ENCODE data around the gene STPG1.

STPG1 gene

GRCh38 chr1:24323281-24323680 is 90.3 kb downstream of the STPG1 start:
- H3K9me3 ChIP-seq: no peaks in the 10 kb centered on the region
- H4K20me1 ChIP-seq: peaks cover 88% of the 10 kb centered on the region
- no peak overlapping the region for H3K9ac ChIP-seq

GRCh38 chr1:24322470-24323177 is 91.0 kb downstream of the STPG1 start:
- Histone ChIP-seq H3K4me3 (peak overlapping the region; percentile 54), H4K20me1 (peaks cover 88% of the 10 kb centered on the region), H3K36me3 (no peaks in the 10 kb centered on the region), H3K9ac (no peak overlapping the region), H3K27ac (no peak overlapping the region), H3K4me1 (peaks cover 24% of the 10 kb centered on the region), H3K27me3 (peaks cover 99% of the 10 kb centered on the region), H3K4me2 (peak overlapping the region; percentile 89), H3K9me3 (no peaks in the 10 kb centered on the region)
- TF ChIP-seq Cebpa-rat (IDR thresholded peaks at IDR 0.05): no peak

More at GRCh38 chr1:24323281-24323680, 90.3 kb downstream of the STPG1 start:
- Histone ChIP-seq H3K4me1 (peaks cover 24% of the 10 kb centered on the region), H3K4me3 (no peak overlapping the region), H3K36me3 (no peaks in the 10 kb centered on the region), H3K27me3 (peaks cover 99% of the 10 kb centered on the region), H3K27ac (no peak overlapping the region), H3K4me2 (no peak overlapping the region)
- no peak for TF ChIP-seq Cebpa-rat (IDR thresholded peaks at IDR 0.05)

- Histone ChIP-seq H3K27ac (no peak overlapping the region), H3K9ac (no peak overlapping the region), H3K4me2 (peak overlapping the region; percentile 89), H4K20me1 (peaks cover 92% of the 10 kb centered on the region), H3K36me3 (no peaks in the 10 kb centered on the region), H3K27me3 (peaks cover 99% of the 10 kb centered on the region), H3K4me3 (peak overlapping the region; percentile 54), H3K4me1 (peaks cover 24% of the 10 kb centered on the region), H3K9me3 (no peaks in the 10 kb centered on the region)
- TF ChIP-seq Cebpa-rat (IDR thresholded peaks at IDR 0.05): no peak
Observed at GRCh38 chr1:24321697-24322469, 91.7 kb downstream of the STPG1 start.

- H3K4me2 ChIP-seq: peak overlapping the region; percentile 89
- H3K27ac ChIP-seq: no peak overlapping the region
- no peak overlapping the region for H3K9ac ChIP-seq
- peak overlapping the region; percentile 54; the same call in 1 of the 2 replicates for H3K4me3 ChIP-seq
- H3K9me3 ChIP-seq: no peaks in the 10 kb centered on the region
- peaks cover 24% of the 10 kb centered on the region for H3K4me1 ChIP-seq
- H3K27me3 ChIP-seq: peaks cover 99% of the 10 kb centered on the region
- no peaks in the 10 kb centered on the region for H3K36me3 ChIP-seq
- peaks cover 99% of the 10 kb centered on the region for H4K20me1 ChIP-seq
- TF ChIP-seq Cebpa-rat (IDR thresholded peaks at IDR 0.05): no peak
Observed at GRCh38 chr1:24321126-24321525, 92.5 kb downstream of the STPG1 start.

- H3K9ac ChIP-seq: no peak overlapping the region
- H3K4me2 ChIP-seq: no peak overlapping the region
- no peak overlapping the region for H3K27ac ChIP-seq
- peaks cover 99% of the 10 kb centered on the region for H4K20me1 ChIP-seq
- peaks cover 99% of the 10 kb centered on the region for H3K27me3 ChIP-seq
- H3K4me1 ChIP-seq: peaks cover 24% of the 10 kb centered on the region
- TF ChIP-seq Cebpa-rat (IDR thresholded peaks at IDR 0.05): no peak
- H3K4me3 ChIP-seq: no peak overlapping the region
- H3K9me3 ChIP-seq: no peaks in the 10 kb centered on the region
- no peaks in the 10 kb centered on the region for H3K36me3 ChIP-seq
Observed at GRCh38 chr1:24319962-24320361, 93.6 kb downstream of the STPG1 start.

- Histone ChIP-seq H3K27ac (no peak within 1 kb of the TSS), H4K20me1 (peaks cover 95% of the 10 kb centered on the region), H3K4me3 (no peak within 1 kb of the TSS), H3K4me1 (peaks cover 24% of the 10 kb centered on the region), H3K36me3 (no peaks in the 10 kb centered on the region), H3K27me3 (peaks cover 96% of the 10 kb centered on the region), H3K9ac (no peak within 1 kb of the TSS), H3K9me3 (no peaks in the 10 kb centered on the region), H3K4me2 (no peak within 1 kb of the TSS)
- TF ChIP-seq Cebpa-rat (IDR thresholded peaks at IDR 0.05): no peak
Observed at GRCh38 chr1:24319312-24319863, 94.2 kb downstream of the STPG1 start, which contains the start of gene GRHL3. Gene GRHL3, plus strand, starts transcription at chr1:24319357. Its CDS starts 195 bp downstream, at chr1:24319552.

- no peak overlapping the region for H3K4me2 ChIP-seq
- TF ChIP-seq Cebpa-rat (IDR thresholded peaks at IDR 0.05): no peak
- H3K4me1 ChIP-seq: peaks cover 24% of the 10 kb centered on the region
- H3K36me3 ChIP-seq: no peaks in the 10 kb centered on the region
- no peak overlapping the region for H3K27ac ChIP-seq
- peaks cover 90% of the 10 kb centered on the region for H3K27me3 ChIP-seq
- no peaks in the 10 kb centered on the region for H3K9me3 ChIP-seq
- no peak overlapping the region for H3K9ac ChIP-seq
- H4K20me1 ChIP-seq: peaks cover 89% of the 10 kb centered on the region
- H3K4me3 ChIP-seq: no peak overlapping the region
Observed at GRCh38 chr1:24318615-24319311, 94.8 kb downstream of the STPG1 start.

GRCh38 chr1:24317956-24318614 is 95.5 kb downstream of the STPG1 start:
- H3K4me1 ChIP-seq: peaks cover 24% of the 10 kb centered on the region
- H3K27ac ChIP-seq: no peak overlapping the region
- no peaks in the 10 kb centered on the region for H3K9me3 ChIP-seq
- peaks cover 82% of the 10 kb centered on the region for H4K20me1 ChIP-seq
- no peak overlapping the region for H3K4me2 ChIP-seq
- no peaks in the 10 kb centered on the region for H3K36me3 ChIP-seq
- no peak overlapping the region for H3K9ac ChIP-seq
- H3K27me3 ChIP-seq: peaks cover 83% of the 10 kb centered on the region
- TF ChIP-seq Cebpa-rat (IDR thresholded peaks at IDR 0.05): no peak
- no peak overlapping the region for H3K4me3 ChIP-seq

GRCh38 chr1:24317081-24317480 is 96.5 kb downstream of the STPG1 start:
- peaks cover 79% of the 10 kb centered on the region for H3K27me3 ChIP-seq
- H4K20me1 ChIP-seq: peaks cover 72% of the 10 kb centered on the region
- TF ChIP-seq Cebpa-rat (IDR thresholded peaks at IDR 0.05): no peak
- peaks cover 14% of the 10 kb centered on the region for H3K4me1 ChIP-seq
- H3K27ac ChIP-seq: no peak overlapping the region
- H3K4me3 ChIP-seq: no peak overlapping the region
- no peaks in the 10 kb centered on the region for H3K9me3 ChIP-seq
- no peak overlapping the region for H3K4me2 ChIP-seq
- H3K9ac ChIP-seq: no peak overlapping the region
- H3K36me3 ChIP-seq: no peaks in the 10 kb centered on the region

Measured in BLaER1 (cell line).